Stimulated activated CD4-positive, alpha-beta T cell treated with anti-CD3 and anti-CD28 coated beads, TNF-alpha, amount 100 ng/mL, for 4 hours (primary cell): ENCODE measurements around the gene LYRM2.

Source experiments
- DNase-seq, 3 experiments: peaks; one replicate each; pipeline ENCODE4 v3.0.0-alpha.2; 2020; ENCODE audit warnings: low read depth in 3 of 3

LYRM2 gene

GRCh38 chr6:89596056-89596455 lies 42.5 kb downstream of the LYRM2 start:
- DNase-seq = no peak

GRCh38 chr6:89591745-89592144 lies 46.8 kb downstream of the LYRM2 start:
- DNase-seq = no peak

- no peak for DNase-seq
Observed at GRCh38 chr6:89590133-89590532, 48.4 kb downstream of the LYRM2 start.

GRCh38 chr6:89589297-89590025 lies 49.1 kb downstream of the LYRM2 start:
- no peak for DNase-seq

GRCh38 chr6:89585154-89585553 lies 53.4 kb downstream of the LYRM2 start:
- no peak for DNase-seq

GRCh38 chr6:89584539-89584938 lies 54.0 kb downstream of the LYRM2 start:
- no peak for DNase-seq

- no peak for DNase-seq
Observed at GRCh38 chr6:89583559-89583958, 55.0 kb downstream of the LYRM2 start.

- DNase-seq = no peak
Observed at GRCh38 chr6:89582669-89583325, 55.8 kb downstream of the LYRM2 start.

GRCh38 chr6:89581689-89582088 lies 56.9 kb downstream of the LYRM2 start:
- DNase-seq = no peak

- DNase-seq = no peak
Observed at GRCh38 chr6:89580997-89581666, 57.4 kb downstream of the LYRM2 start.

GRCh38 chr6:89575562-89575960 lies 63.0 kb downstream of the LYRM2 start:
- DNase-seq = no peak

GRCh38 chr6:89574910-89575561 lies 63.5 kb downstream of the LYRM2 start:
- no peak for DNase-seq

- DNase-seq = no peak
Observed at GRCh38 chr6:89567630-89568390, 70.7 kb downstream of the LYRM2 start.

- no peak for DNase-seq
Observed at GRCh38 chr6:89566930-89567629, 71.5 kb downstream of the LYRM2 start.

GRCh38 chr6:89566008-89566800 lies 72.3 kb downstream of the LYRM2 start:
- DNase-seq = no peak

- DNase-seq = no peak
Observed at GRCh38 chr6:89564752-89565427, 73.7 kb downstream of the LYRM2 start.

- no peak for DNase-seq
Observed at GRCh38 chr6:89563866-89564265, 74.7 kb downstream of the LYRM2 start.

- no peak for DNase-seq
Observed at GRCh38 chr6:89562093-89562973, 76.2 kb downstream of the LYRM2 start.

GRCh38 chr6:89559487-89559886 lies 79.1 kb downstream of the LYRM2 start:
- no peak for DNase-seq
